ENCODE measurements around the gene PDP2. TPM values are rescaled to one million over a fixed set of nuclear protein-coding genes. Genes with fewer than 3 reads are reported as not detected.

The PDP2 gene
- total RNA-seq, 2 experiments from 2014 or later = 24.2 to 26.9 TPM

- ChIA-PET POLR2A (interaction anchor here (0.8 to 3.2 kb wide), 6 partner anchors 12 to 320 kb away, joined by 3 to 28 read pairs (median 3); partner anchors contain the start of genes CKLF, DYNC1LI2 and NAE1), CTCF (interaction anchor here (0.7 to 4.1 kb wide), 31 partner anchors 9 to 466 kb away, joined by 3 to 66 read pairs (median 4); partner anchors contain the start of genes CKLF, DYNC1LI2, FBXL8 and NAE1)
- no peak for ATAC-seq
- Mint-ChIP-seq H3K4me3 (peak overlapping the region; percentile 80), H3K27me3 (ENCODE audit: low read depth) (no peaks in the 10 kb centered on the region), H3K9me3 (ENCODE audit: insufficient read depth) (peaks cover 5% of the 10 kb centered on the region), H3K4me1 (ENCODE audit: low read depth) (peaks cover 51% of the 10 kb centered on the region), H3K27ac (peak overlapping the region; percentile 93), H3K36me3 (ENCODE audit: low read depth) (no peaks in the 10 kb centered on the region)
- no peak for DNase-seq
Measured at GRCh38 chr16:66872559-66872942, 7.8 kb upstream of the PDP2 start.

- CTCF ChIA-PET = interaction anchor here (0.7 to 4.1 kb wide), 32 partner anchors 8 to 467 kb away, joined by 3 to 66 read pairs (median 4); partner anchors contain the start of genes CKLF, DYNC1LI2, FBXL8 and NAE1
- DNase-seq (peak; percentile 98), ATAC-seq (peak; percentile 93)
- H3K4me1 Mint-ChIP-seq (ENCODE audit: low read depth) = peaks cover 53% of the 10 kb centered on the region
- H3K27me3 Mint-ChIP-seq (ENCODE audit: low read depth) = no peaks in the 10 kb centered on the region
- peak overlapping the region; percentile 93 for H3K27ac Mint-ChIP-seq
- H3K9me3 Mint-ChIP-seq (ENCODE audit: insufficient read depth) = peaks cover 5% of the 10 kb centered on the region
- no peaks in the 10 kb centered on the region for H3K36me3 Mint-ChIP-seq (ENCODE audit: low read depth)
- H3K4me3 Mint-ChIP-seq = peak overlapping the region; percentile 80
- POLR2A ChIA-PET = interaction anchor here (0.8 to 3.2 kb wide), 6 partner anchors 13 to 321 kb away, joined by 3 to 28 read pairs (median 3); partner anchors contain the start of genes CKLF, DYNC1LI2 and NAE1
Measured at GRCh38 chr16:66872943-66873684, 7.2 kb upstream of the PDP2 start.

GRCh38 chr16:66873685-66874055 lies 6.6 kb upstream of the PDP2 start:
- POLR2A ChIA-PET = interaction anchor here (1.0 to 3.2 kb wide), 4 partner anchors 13 to 321 kb away, joined by 3 to 28 read pairs (median 3); partner anchors contain the start of genes CKLF and NAE1
- Mint-ChIP-seq H3K4me1 (ENCODE audit: low read depth) (peaks cover 58% of the 10 kb centered on the region), H3K36me3 (ENCODE audit: low read depth) (no peaks in the 10 kb centered on the region), H3K27ac (peak overlapping the region; percentile 93), H3K9me3 (ENCODE audit: insufficient read depth) (peaks cover 5% of the 10 kb centered on the region), H3K27me3 (ENCODE audit: low read depth) (no peaks in the 10 kb centered on the region), H3K4me3 (no peak overlapping the region)
- CTCF ChIA-PET = interaction anchor here (0.8 to 4.1 kb wide), 30 partner anchors 8 to 467 kb away, joined by 3 to 66 read pairs (median 4); partner anchors contain the start of genes CKLF, DYNC1LI2, FBXL8 and NAE1
- ATAC-seq (no peak), DNase-seq (no peak)

- CTCF ChIA-PET = interaction anchor here (0.7 to 4.1 kb wide), 11 partner anchors 12 to 266 kb away, joined by 3 to 66 read pairs (median 4); partner anchors contain the start of genes DYNC1LI2 and NAE1
- Mint-ChIP-seq H3K4me3 (no peak overlapping the region), H3K36me3 (ENCODE audit: low read depth) (no peaks in the 10 kb centered on the region), H3K9me3 (ENCODE audit: insufficient read depth) (peaks cover 5% of the 10 kb centered on the region), H3K4me1 (ENCODE audit: low read depth) (peaks cover 60% of the 10 kb centered on the region), H3K27me3 (ENCODE audit: low read depth) (no peaks in the 10 kb centered on the region), H3K27ac (peak overlapping the region; percentile 92)
- POLR2A ChIA-PET = interaction anchor here (1.1 to 3.2 kb wide), 3 partner anchors 28 to 270 kb away, joined by 3 to 28 read pairs (median 4); partner anchors contain the start of genes CMTM3 and NAE1
- peak; percentile 42 for DNase-seq
- no peak for ATAC-seq
Measured at GRCh38 chr16:66874079-66874775, 6.1 kb upstream of the PDP2 start.

- no peaks in the 10 kb centered on the region for H3K27me3 Mint-ChIP-seq (ENCODE audit: low read depth)
- no peaks in the 10 kb centered on the region for H3K36me3 Mint-ChIP-seq (ENCODE audit: low read depth)
- peaks cover 5% of the 10 kb centered on the region for H3K9me3 Mint-ChIP-seq (ENCODE audit: insufficient read depth)
- ATAC-seq (no peak), DNase-seq (peak; percentile 49)
- H3K27ac Mint-ChIP-seq = peak overlapping the region; percentile 76
- peaks cover 71% of the 10 kb centered on the region for H3K4me1 Mint-ChIP-seq (ENCODE audit: low read depth)
- ChIA-PET CTCF (interaction anchor here (1.2 to 2.4 kb wide), 2 partner anchors 10 to 48 kb away, joined by 4 to 9 read pairs; partner anchors contain the start of gene NAE1), POLR2A (no interaction called here)
- H3K4me3 Mint-ChIP-seq = no peak overlapping the region
Measured at GRCh38 chr16:66878067-66878466, 2.2 kb upstream of the PDP2 start.

GRCh38 chr16:66881014-66881417 lies 701 bp downstream of the PDP2 start:
- H3K27ac Mint-ChIP-seq = no peak overlapping the region
- ChIA-PET POLR2A (interaction anchor here (0.6 to 1.4 kb wide), 3 partner anchors 11 to 52 kb away, joined by 3 to 9 read pairs (median 5); no protein-coding TSS in a partner anchor), CTCF (interaction anchor here (0.9 to 5.1 kb wide), 17 partner anchors 8 to 964 kb away, joined by 3 to 35 read pairs (median 4); partner anchors contain the start of genes CES3, DYNC1LI2 and NAE1)
- no peaks in the 10 kb centered on the region for H3K27me3 Mint-ChIP-seq (ENCODE audit: low read depth)
- peak overlapping the region; percentile 100 for H3K4me3 Mint-ChIP-seq
- H3K9me3 Mint-ChIP-seq (ENCODE audit: insufficient read depth) = peaks cover 4% of the 10 kb centered on the region
- H3K36me3 Mint-ChIP-seq (ENCODE audit: low read depth) = peaks cover 18% of the 10 kb centered on the region
- ATAC-seq (peak; percentile 8), DNase-seq (peak; percentile 42)
- H3K4me1 Mint-ChIP-seq (ENCODE audit: low read depth) = peaks cover 66% of the 10 kb centered on the region

- Mint-ChIP-seq H3K4me1 (ENCODE audit: low read depth) (peaks cover 63% of the 10 kb centered on the region), H3K27ac (peak overlapping the region; percentile 39), H3K4me3 (peak overlapping the region; percentile 100), H3K27me3 (ENCODE audit: low read depth) (no peaks in the 10 kb centered on the region), H3K9me3 (ENCODE audit: insufficient read depth) (no peaks in the 10 kb centered on the region), H3K36me3 (ENCODE audit: low read depth) (peaks cover 20% of the 10 kb centered on the region)
- no peak for ATAC-seq
- ChIA-PET CTCF (interaction anchor here (0.9 to 5.1 kb wide), 10 partner anchors 9 to 963 kb away, joined by 3 to 35 read pairs (median 16); partner anchors contain the start of genes DYNC1LI2 and NAE1), POLR2A (interaction anchor here (1.4 kb wide), 1 partner anchor 51 kb away, joined by 9 read pairs; no protein-coding TSS in a partner anchor)
- no peak for DNase-seq
Measured at GRCh38 chr16:66881560-66881959, 1.2 kb downstream of the PDP2 start.

GRCh38 chr16:66881964-66882508 lies 1.7 kb downstream of the PDP2 start:
- ChIA-PET POLR2A (interaction anchor here (1.4 kb wide), 1 partner anchor 51 kb away, joined by 9 read pairs; no protein-coding TSS in a partner anchor), CTCF (interaction anchor here (1.8 to 5.1 kb wide), 7 partner anchors 9 to 130 kb away, joined by 6 to 35 read pairs (median 25); partner anchors contain the start of genes DYNC1LI2 and NAE1)
- peak overlapping the region; percentile 100 for H3K4me3 Mint-ChIP-seq
- H3K4me1 Mint-ChIP-seq (ENCODE audit: low read depth) = peaks cover 66% of the 10 kb centered on the region
- H3K9me3 Mint-ChIP-seq (ENCODE audit: insufficient read depth) = no peaks in the 10 kb centered on the region
- DNase-seq (no peak), ATAC-seq (no peak)
- H3K36me3 Mint-ChIP-seq (ENCODE audit: low read depth) = peaks cover 25% of the 10 kb centered on the region
- no peak overlapping the region for H3K27ac Mint-ChIP-seq
- H3K27me3 Mint-ChIP-seq (ENCODE audit: low read depth) = no peaks in the 10 kb centered on the region

- DNase-seq = no peak
- H3K4me3 Mint-ChIP-seq = no peak overlapping the region
- H3K27ac Mint-ChIP-seq = no peak overlapping the region
- ATAC-seq = no peak
- no peaks in the 10 kb centered on the region for H3K9me3 Mint-ChIP-seq (ENCODE audit: insufficient read depth)
- ChIA-PET CTCF (interaction anchor here (2.6 to 5.1 kb wide), 6 partner anchors 9 to 52 kb away, joined by 11 to 35 read pairs (median 26); partner anchors contain the start of gene NAE1), POLR2A (no interaction called here)
- no peaks in the 10 kb centered on the region for H3K27me3 Mint-ChIP-seq (ENCODE audit: low read depth)
- H3K4me1 Mint-ChIP-seq (ENCODE audit: low read depth) = peaks cover 70% of the 10 kb centered on the region
- peaks cover 30% of the 10 kb centered on the region for H3K36me3 Mint-ChIP-seq (ENCODE audit: low read depth)
Measured at GRCh38 chr16:66882702-66883101, 2.4 kb downstream of the PDP2 start.

- H3K4me1 Mint-ChIP-seq (ENCODE audit: low read depth) = peaks cover 56% of the 10 kb centered on the region
- no peak overlapping the region for H3K4me3 Mint-ChIP-seq
- ATAC-seq = no peak
- ChIA-PET POLR2A (no interaction called here), CTCF (interaction anchor here (1.4 to 1.5 kb wide), 2 partner anchors 10 to 11 kb away, joined by 4 to 6 read pairs; no protein-coding TSS in a partner anchor)
- H3K27me3 Mint-ChIP-seq (ENCODE audit: low read depth) = no peaks in the 10 kb centered on the region
- H3K9me3 Mint-ChIP-seq (ENCODE audit: insufficient read depth) = no peaks in the 10 kb centered on the region
- no peak for DNase-seq
- H3K36me3 Mint-ChIP-seq (ENCODE audit: low read depth) = peaks cover 44% of the 10 kb centered on the region
- no peak overlapping the region for H3K27ac Mint-ChIP-seq
Measured at GRCh38 chr16:66885491-66885890, 5.2 kb downstream of the PDP2 start.

- no peak overlapping the region for H3K27ac Mint-ChIP-seq
- CTCF ChIA-PET = interaction anchor here (0.7 to 1.5 kb wide), 3 partner anchors 9 to 18 kb away, joined by 3 to 6 read pairs (median 4); no protein-coding TSS in a partner anchor
Measured at GRCh38 chr16:66886321-66886720, 6.0 kb downstream of the PDP2 start.

More at GRCh38 chr16:66886321-66886720, 6.0 kb downstream of the PDP2 start:
- no peak for DNase-seq
- Mint-ChIP-seq H3K36me3 (ENCODE audit: low read depth) (peaks cover 47% of the 10 kb centered on the region), H3K27me3 (ENCODE audit: low read depth) (no peaks in the 10 kb centered on the region), H3K4me1 (ENCODE audit: low read depth) (peaks cover 56% of the 10 kb centered on the region), H3K9me3 (ENCODE audit: insufficient read depth) (no peaks in the 10 kb centered on the region), H3K4me3 (no peak overlapping the region)
- ATAC-seq = no peak
- POLR2A ChIA-PET = no interaction called here
